Neural progenitor cell (in vitro differentiated cells): Measurements from ENCODE around the gene F10. TPM values are rescaled to one million over a fixed set of nuclear protein-coding genes. Genes with fewer than 3 reads are reported as not detected.

Experiments used
- DNase-seq: peaks from one replicate; pipeline ENCODE4 v3.0.0-alpha.2; 2016; ENCODE audit warnings: low spot score
- H2AFZ ChIP-seq: fragments of 200-600 bp; sonication (generic); replicated peaks from 2 replicates; pipeline ENCODE4 v1.6.1; 2016; ENCODE audit warnings: antibody characterized with exemption
- H3F3A ChIP-seq: fragments of 200-600 bp; sonication (generic); 2 replicates; pipeline ENCODE4 v1.6.1; 2016; ENCODE audit warnings: antibody characterized with exemption, low read depth
- H3K27ac ChIP-seq: fragments of 200-600 bp; sonication (generic); 2 replicates; pipeline ENCODE4 v1.5.1; 2016; ENCODE audit warnings: mild to moderate bottlenecking
- H3K27me3 ChIP-seq: fragments of 200-600 bp; sonication (generic); 2 replicates; pipeline ENCODE4 v1.6.1; 2016; ENCODE audit warnings: mild to moderate bottlenecking, moderate library complexity
- H3K36me3 ChIP-seq: fragments of 200-600 bp; sonication (generic); 2 replicates; pipeline ENCODE4 v1.5.1; 2016
- H3K4me1 ChIP-seq: fragments of 200-600 bp; sonication (generic); 2 replicates; pipeline ENCODE4 v1.6.1; 2016; ENCODE audit warnings: mixed run types
- H3K4me2 ChIP-seq: fragments of 200-600 bp; sonication (generic); 2 replicates; pipeline ENCODE4 v1.6.1; 2016
- H3K4me3 ChIP-seq: fragments of 200-600 bp; sonication (generic); 2 replicates; pipeline ENCODE4 v1.5.1; 2016
- H3K79me2 ChIP-seq: fragments of 200-600 bp; sonication (generic); 2 replicates; pipeline ENCODE4 v1.6.1; 2016; ENCODE audit warnings: low read depth
- H3K9ac ChIP-seq: fragments of 200-600 bp; sonication (generic); 2 replicates; pipeline ENCODE4 v1.6.1; 2016
- H3K9me3 ChIP-seq: fragments of 200-600 bp; sonication (generic); 2 replicates; pipeline ENCODE4 v1.5.1; 2016; ENCODE audit warnings: low read depth
- H4K20me1 ChIP-seq: fragments of 200-600 bp; sonication (generic); 2 replicates; pipeline ENCODE4 v1.6.1; 2016; ENCODE audit warnings: low read depth
- H3K27ac Mint-ChIP-seq: 3 replicates; pipeline ENCODE4 v1.8.0; 2021; ENCODE audit warnings: mixed read lengths
- H3K27me3 Mint-ChIP-seq: 2 replicates; pipeline ENCODE4 v1.8.0; 2022; ENCODE audit warnings: low read depth, mild to moderate bottlenecking, inconsistent platforms, moderate library complexity, mixed read lengths; ENCODE audit not compliant: insufficient read depth
- H3K36me3 Mint-ChIP-seq: 3 replicates; pipeline ENCODE4 v1.8.0; 2021; ENCODE audit warnings: mixed read lengths
- H3K4me1 Mint-ChIP-seq: 3 replicates; pipeline ENCODE4 v1.8.0; 2021; ENCODE audit warnings: mixed read lengths
- H3K4me3 Mint-ChIP-seq: 3 replicates; pipeline ENCODE4 v1.8.0; 2021; ENCODE audit warnings: mild to moderate bottlenecking, moderate library complexity, mixed read lengths
- H3K9me3 Mint-ChIP-seq: 3 replicates; pipeline ENCODE4 v1.8.0; 2020; ENCODE audit warnings: mixed read lengths
- EZH2 ChIP-seq: fragments of 200-600 bp; sonication (generic); IDR thresholded peaks from 2 replicates; pipeline ENCODE4 v1.6.1; 2017; ENCODE audit warnings: antibody characterized with exemption, mild to moderate bottlenecking, moderate library complexity
- EZH2phosphoT487 ChIP-seq: fragments of 200-600 bp; sonication (generic); IDR thresholded peaks from 2 replicates; pipeline ENCODE4 v1.6.1; 2017; ENCODE audit warnings: antibody characterized with exemption
- total RNA-seq: library from RNA; depleted of rRNA; stranded (reverse); fragments of >200 nt; gene quantifications from 2 replicates; pipeline ENCODE4 v1.2.3, GENCODE V29; 2015; ENCODE audit warnings: low replicate concordance
- TF ChIP-seq, protein P1 (sequence below): fragments of 200-600 bp; sonication (generic); IDR thresholded peaks from 2 replicates; pipeline ENCODE4 v1.5.1; 2017; ENCODE audit warnings: antibody characterized with exemption, mild to moderate bottlenecking

Gene F10
- total RNA-seq, 1 donor from 2014 or later, result 2.0 TPM

DNA sequence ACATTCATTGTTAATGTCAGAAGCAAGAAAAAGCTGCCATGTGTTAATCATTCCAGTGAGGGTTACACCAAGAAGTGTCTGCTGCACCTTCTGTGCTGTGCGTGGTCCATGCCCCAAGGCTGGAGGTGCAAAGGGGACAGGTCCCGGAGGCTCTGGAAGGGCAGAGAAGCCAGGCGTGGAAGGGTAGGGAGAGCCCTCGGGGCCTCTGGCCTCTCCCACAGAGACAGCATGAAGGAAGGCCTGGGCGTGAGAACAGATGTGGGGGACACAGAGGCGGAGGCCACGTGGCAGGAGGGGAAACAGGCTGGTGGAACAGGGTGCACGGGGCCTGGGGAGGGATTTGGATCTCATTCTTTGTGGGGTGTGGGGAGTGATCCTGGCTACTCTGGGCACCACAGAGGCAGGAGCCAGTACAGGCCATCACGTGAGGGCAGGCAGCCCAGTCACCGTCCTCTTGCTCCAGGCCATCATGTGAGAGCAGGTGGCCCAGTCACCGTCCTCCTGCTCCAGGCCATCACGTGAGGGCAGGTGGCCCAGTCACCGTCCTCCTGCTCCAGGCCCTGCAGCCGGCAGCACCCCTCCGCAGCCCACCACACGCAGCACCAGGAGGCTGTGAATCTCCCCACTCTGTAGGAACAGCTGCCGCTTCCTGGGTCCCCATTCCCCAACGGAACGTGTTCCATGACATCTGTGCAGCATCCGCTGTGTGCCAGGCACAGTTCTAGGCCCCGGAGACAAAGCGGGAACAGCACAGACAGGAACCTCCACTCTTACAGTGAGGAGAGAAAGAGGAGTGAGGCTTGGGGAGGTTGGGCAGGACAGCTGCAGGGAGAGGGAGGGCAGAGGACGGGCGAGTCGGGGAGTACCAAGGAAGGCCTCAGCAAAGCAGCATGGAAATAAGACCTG lies 27.2 kb upstream of the F10 start:
- Histone ChIP-seq H3K4me2 (no peak overlapping the region), H3K4me3 (no peak overlapping the region), H3F3A (no peaks in the 10 kb centered on the region), H3K4me1 (no peaks in the 10 kb centered on the region), H3K79me2 (no peaks in the 10 kb centered on the region), H3K9me3 (no peaks in the 10 kb centered on the region), H4K20me1 (no peaks in the 10 kb centered on the region), H2AFZ (no peak overlapping the region), H3K27me3 (no peaks in the 10 kb centered on the region), H3K36me3 (no peaks in the 10 kb centered on the region), H3K9ac (no peak overlapping the region), H3K27ac (no peak overlapping the region)
- Mint-ChIP-seq H3K27ac (peak overlapping the region; percentile 91), H3K4me3 (peak overlapping the region; percentile 52), H3K27me3 (no peaks in the 10 kb centered on the region), H3K4me1 (peaks cover 16% of the 10 kb centered on the region), H3K36me3 (peaks cover 9% of the 10 kb centered on the region), H3K9me3 (no peaks in the 10 kb centered on the region)
- TF ChIP-seq EZH2phosphoT487 (no peak), EZH2 (no peak)
- TF ChIP-seq, protein P1, sequence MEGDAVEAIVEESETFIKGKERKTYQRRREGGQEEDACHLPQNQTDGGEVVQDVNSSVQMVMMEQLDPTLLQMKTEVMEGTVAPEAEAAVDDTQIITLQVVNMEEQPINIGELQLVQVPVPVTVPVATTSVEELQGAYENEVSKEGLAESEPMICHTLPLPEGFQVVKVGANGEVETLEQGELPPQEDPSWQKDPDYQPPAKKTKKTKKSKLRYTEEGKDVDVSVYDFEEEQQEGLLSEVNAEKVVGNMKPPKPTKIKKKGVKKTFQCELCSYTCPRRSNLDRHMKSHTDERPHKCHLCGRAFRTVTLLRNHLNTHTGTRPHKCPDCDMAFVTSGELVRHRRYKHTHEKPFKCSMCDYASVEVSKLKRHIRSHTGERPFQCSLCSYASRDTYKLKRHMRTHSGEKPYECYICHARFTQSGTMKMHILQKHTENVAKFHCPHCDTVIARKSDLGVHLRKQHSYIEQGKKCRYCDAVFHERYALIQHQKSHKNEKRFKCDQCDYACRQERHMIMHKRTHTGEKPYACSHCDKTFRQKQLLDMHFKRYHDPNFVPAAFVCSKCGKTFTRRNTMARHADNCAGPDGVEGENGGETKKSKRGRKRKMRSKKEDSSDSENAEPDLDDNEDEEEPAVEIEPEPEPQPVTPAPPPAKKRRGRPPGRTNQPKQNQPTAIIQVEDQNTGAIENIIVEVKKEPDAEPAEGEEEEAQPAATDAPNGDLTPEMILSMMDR, result no peak
- DNase-seq, result no peak

DNA sequence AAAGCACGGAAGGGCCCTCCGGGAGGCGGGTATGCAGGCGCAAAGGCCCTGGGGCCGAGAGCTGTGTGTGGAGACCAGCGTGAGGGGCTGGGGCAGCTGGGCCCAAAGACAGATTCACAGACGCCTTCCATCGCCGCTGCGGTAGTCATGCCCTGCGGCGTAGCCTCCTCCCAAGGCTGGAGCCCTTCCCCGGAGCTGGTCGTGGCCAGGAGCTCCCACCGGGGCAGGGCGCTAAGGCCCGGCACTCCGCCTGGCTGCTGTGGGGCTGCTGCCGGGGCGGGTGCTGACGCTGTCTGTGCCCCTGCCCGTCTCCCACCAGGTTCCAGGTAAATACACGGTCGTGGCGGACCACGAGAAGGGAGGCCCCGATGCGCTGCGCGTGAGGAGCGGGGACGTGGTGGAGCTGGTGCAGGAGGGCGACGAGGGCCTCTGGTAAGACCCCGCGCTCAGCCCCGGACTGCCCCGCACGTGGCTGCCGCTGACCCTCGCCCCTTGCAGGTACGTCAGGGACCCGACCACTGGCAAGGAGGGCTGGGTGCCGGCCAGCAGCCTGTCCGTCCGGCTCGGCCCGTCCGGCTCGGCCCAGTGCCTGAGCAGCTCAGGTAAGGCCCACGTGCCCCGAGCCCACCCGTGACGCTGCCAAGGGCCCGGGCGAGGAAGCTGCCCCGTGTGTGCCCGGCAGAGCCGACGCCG lies 26.4 kb upstream of the F10 start:
- H4K20me1 ChIP-seq, result no peaks in the 10 kb centered on the region
- no peak overlapping the region for H3K9ac ChIP-seq
- H3K9me3 ChIP-seq, result no peaks in the 10 kb centered on the region
- no peaks in the 10 kb centered on the region for H3K27me3 ChIP-seq
- H3K4me3 Mint-ChIP-seq, result no peak overlapping the region
- H3K9me3 Mint-ChIP-seq, result no peaks in the 10 kb centered on the region
- H3K36me3 ChIP-seq, result no peaks in the 10 kb centered on the region
- no peaks in the 10 kb centered on the region for H3K4me1 ChIP-seq
- no peaks in the 10 kb centered on the region for H3K27me3 Mint-ChIP-seq
- H3K27ac ChIP-seq, result no peak overlapping the region
- H3F3A ChIP-seq, result no peaks in the 10 kb centered on the region
- no peaks in the 10 kb centered on the region for H3K79me2 ChIP-seq
- peaks cover 6% of the 10 kb centered on the region for H3K36me3 Mint-ChIP-seq
- no peak overlapping the region for H3K27ac Mint-ChIP-seq
- no peak overlapping the region for H3K4me3 ChIP-seq
- no peak for DNase-seq
- no peak overlapping the region for H2AFZ ChIP-seq
- no peak overlapping the region for H3K4me2 ChIP-seq
- TF ChIP-seq, protein P1, result no peak
- TF ChIP-seq EZH2, result no peak
- no peak for TF ChIP-seq EZH2phosphoT487
- H3K4me1 Mint-ChIP-seq, result peaks cover 16% of the 10 kb centered on the region

DNA sequence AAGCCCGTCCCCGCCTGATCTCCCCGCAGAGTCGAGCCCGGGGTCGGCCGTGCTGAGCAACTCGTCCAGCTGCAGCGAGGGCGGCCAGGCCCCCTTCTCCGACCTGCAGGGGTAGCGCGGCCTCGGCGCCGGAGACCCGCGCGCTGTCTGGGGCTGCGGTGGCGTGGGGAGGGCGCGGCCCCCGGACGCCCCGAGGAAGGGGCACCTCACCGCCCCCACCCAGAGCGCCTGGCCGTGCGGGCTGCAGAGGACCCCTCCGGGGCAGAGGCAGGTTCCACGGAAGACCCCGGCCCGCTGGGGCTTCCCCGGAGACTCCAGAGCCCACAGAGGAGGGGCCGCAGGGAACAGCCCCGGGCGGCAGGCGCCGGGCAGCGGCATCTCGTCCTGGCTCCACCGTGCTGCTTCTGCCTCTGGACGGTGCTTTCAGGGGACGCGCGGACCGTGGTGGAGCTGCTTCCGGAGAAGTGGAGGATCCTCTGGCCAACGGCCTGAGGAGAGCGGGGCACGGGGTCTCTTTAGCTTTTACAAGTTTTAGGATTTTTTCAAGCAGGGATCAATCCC lies 25.8 kb upstream of the F10 start:
- TF ChIP-seq EZH2phosphoT487, result no peak
- TF ChIP-seq, protein P1, result no peak
- TF ChIP-seq EZH2, result no peak
- Histone ChIP-seq H3K4me3 (no peak overlapping the region), H3K79me2 (no peaks in the 10 kb centered on the region), H2AFZ (no peak overlapping the region), H3K27ac (no peak overlapping the region), H3K27me3 (no peaks in the 10 kb centered on the region), H3K4me1 (no peaks in the 10 kb centered on the region), H3K9ac (no peak overlapping the region), H3K36me3 (no peaks in the 10 kb centered on the region), H3K9me3 (no peaks in the 10 kb centered on the region), H3K4me2 (no peak overlapping the region), H4K20me1 (no peaks in the 10 kb centered on the region), H3F3A (no peaks in the 10 kb centered on the region)
- H3K27ac Mint-ChIP-seq, result no peak overlapping the region
- H3K4me3 Mint-ChIP-seq, result no peak overlapping the region
- H3K9me3 Mint-ChIP-seq, result no peaks in the 10 kb centered on the region
- peaks cover 16% of the 10 kb centered on the region for H3K4me1 Mint-ChIP-seq
- peaks cover 6% of the 10 kb centered on the region for H3K36me3 Mint-ChIP-seq
- no peaks in the 10 kb centered on the region for H3K27me3 Mint-ChIP-seq
- DNase-seq, result no peak
